PC-9 (cell line): ENCODE measurements around the gene SLC46A3. TPM values are rescaled to one million over a fixed set of nuclear protein-coding genes. Genes with fewer than 3 reads are reported as not detected.
A peak's percentile ranks its signal among the peaks of the same experiment; 100 is the strongest.
"Not testable (repeated sequence)": the region's sequence is repeated elsewhere in the genome, so short reads cannot be mapped to it uniquely, and the experiment has no call there.

Experiments used
- BruUV-seq: library from RNA; stranded (reverse); fragments of 400-500 nt; replicated peaks from 2 replicates; lab custom pipeline; 2021; lab: Mats Ljungman, UMichigan
- CTCF ChIA-PET: fragments of 300-600 bp; sonication (Branson Sonifier 250); formaldehyde crosslinking; loops from one replicate; lab custom pipeline; 2022; ENCODE audit warnings: antibody characterized with exemption; lab: Charles Lee
- POLR2A ChIA-PET: fragments of 300-600 bp; sonication (Branson Sonifier 250); formaldehyde crosslinking; loops from one replicate; lab custom pipeline; 2022; ENCODE audit warnings: antibody characterized with exemption; ENCODE audit not compliant: unreplicated experiment; lab: Charles Lee
- DNase-seq, 2 experiments: peaks; one replicate each; pipeline versions ENCODE4 v3.0.0 to v3.0.0-alpha.2; 2015 to 2022; ENCODE audit warnings: mixed read lengths in 1 of 2
- H2AFZ ChIP-seq: fragments of 200-600 bp; sonication (generic); 2 replicates; pipeline ENCODE4 v1.8.1; 2017; ENCODE audit warnings: antibody characterized with exemption
- H3F3A ChIP-seq: fragments of 200-600 bp; sonication (generic); 2 replicates; pipeline ENCODE4 v1.8.1; 2017; ENCODE audit warnings: antibody characterized with exemption, mild to moderate bottlenecking, low read depth; ENCODE audit not compliant: insufficient read depth
- H3K27ac ChIP-seq: fragments of 200-600 bp; sonication (generic); 2 replicates; pipeline ENCODE4 v1.6.1; 2016; ENCODE audit warnings: mixed run types
- H3K27me3 ChIP-seq: fragments of 200-600 bp; sonication (generic); 2 replicates; pipeline ENCODE4 v1.6.1; 2016; ENCODE audit warnings: low read depth, mixed run types; ENCODE audit not compliant: insufficient read depth
- H3K36me3 ChIP-seq: fragments of 200-600 bp; sonication (generic); 2 replicates; pipeline ENCODE4 v1.6.1; 2016; ENCODE audit warnings: low read depth, mixed run types
- H3K4me1 ChIP-seq: fragments of 200-600 bp; sonication (generic); replicated peaks from 2 replicates; pipeline ENCODE4 v1.6.1; 2016; ENCODE audit warnings: mixed run types; ENCODE audit not compliant: insufficient read depth
- H3K4me2 ChIP-seq: fragments of 200-600 bp; sonication (generic); 2 replicates; pipeline ENCODE4 v1.6.1; 2017; ENCODE audit warnings: mixed run types
- H3K4me3 ChIP-seq: fragments of 200-600 bp; sonication (generic); 2 replicates; pipeline ENCODE4 v1.6.1; 2016; ENCODE audit warnings: mixed run types
- H3K79me2 ChIP-seq: fragments of 200-600 bp; sonication (generic); 2 replicates; pipeline ENCODE4 v1.6.1; 2017; ENCODE audit warnings: low read depth, mixed run types
- H3K9me2 ChIP-seq: fragments of 200-600 bp; sonication (generic); 2 replicates; pipeline ENCODE4 v1.8.1; 2017; ENCODE audit warnings: mild to moderate bottlenecking; ENCODE audit not compliant: insufficient read depth
- H3K9me3 ChIP-seq: fragments of 200-600 bp; sonication (generic); 2 replicates; pipeline ENCODE4 v1.8.1; 2016; ENCODE audit warnings: low read depth; ENCODE audit not compliant: insufficient read depth
- H4K20me1 ChIP-seq: fragments of 200-600 bp; sonication (generic); 2 replicates; pipeline ENCODE4 v1.8.1; 2017; ENCODE audit not compliant: insufficient read depth
- CTCF ChIP-seq: fragments of 200-600 bp; sonication (generic); conservative IDR thresholded peaks from 2 replicates; pipeline ENCODE4 v1.6.1; 2017; ENCODE audit warnings: mixed run types, antibody characterized with exemption, mild to moderate bottlenecking, moderate library complexity
- EZH2 ChIP-seq: fragments of 200-600 bp; sonication (generic); IDR thresholded peaks from 2 replicates; pipeline ENCODE4 v1.8.0; 2017; ENCODE audit warnings: antibody characterized with exemption, low read depth
- intact Hi-C: fragments of 100-400 bp; cut with micrococcal nuclease; formaldehyde crosslinking; loops from one replicate; pipeline ENCODE4 v1.10.0; 2022; ENCODE audit not compliant: unreplicated experiment
- total RNA-seq: library from RNA; stranded (reverse); gene quantifications from 2 replicates; pipeline ENCODE4 v1.2.3, GENCODE V29; 2021

The SLC46A3 gene
- total RNA-seq, 1 experiment from 2014 or later: 0.15 TPM

GRCh38 chr13:28704282-28704681 lies 14.5 kb downstream of the SLC46A3 start:
- Histone ChIP-seq H4K20me1 (no peaks in the 10 kb centered on the region; the same call in 1 of the 2 replicates), H3K36me3 (no peaks in the 10 kb centered on the region), H2AFZ (no peak overlapping the region), H3K4me1 (no peaks in the 10 kb centered on the region), H3K4me3 (no peak overlapping the region), H3F3A (no peaks in the 10 kb centered on the region), H3K27me3 (0 out of 2 replicates have a peak, but pooled peaks cover under 1% of the 10 kb centered on the region), H3K4me2 (no peak overlapping the region), H3K9me2 (no peaks in the 10 kb centered on the region), H3K27ac (no peak overlapping the region), H3K9me3 (no peaks in the 10 kb centered on the region), H3K79me2 (no peaks in the 10 kb centered on the region)
- CTCF ChIA-PET: no interaction called here
- no TSS peak for BruUV-seq
- POLR2A ChIA-PET: no interaction called here
- TF ChIP-seq EZH2: no peak
- no peak for TF ChIP-seq CTCF
- no peak for DNase-seq
- intact Hi-C loops: no loop called here

GRCh38 chr13:28699246-28699645 lies 19.5 kb downstream of the SLC46A3 start:
- Histone ChIP-seq H3K9me3 (no peaks in the 10 kb centered on the region), H3K27me3 (0 out of 2 replicates have a peak, but pooled peaks cover 5% of the 10 kb centered on the region), H3K4me2 (no peak overlapping the region), H3K27ac (no peak overlapping the region), H3K36me3 (no peaks in the 10 kb centered on the region), H4K20me1 (no peaks in the 10 kb centered on the region; the same call in 1 of the 2 replicates), H3K9me2 (no peaks in the 10 kb centered on the region), H3K79me2 (no peaks in the 10 kb centered on the region), H2AFZ (no peak overlapping the region), H3F3A (no peaks in the 10 kb centered on the region), H3K4me1 (peaks cover 3% of the 10 kb centered on the region; the same call in 1 of the 2 replicates), H3K4me3 (no peak overlapping the region)
- ChIA-PET POLR2A (interaction anchor here (0.6 kb wide), 1 partner anchor 24 kb away, joined by 5 read pairs; no protein-coding TSS in a partner anchor), CTCF (no interaction called here)
- BruUV-seq: no TSS peak
- intact Hi-C loops: no loop called here
- TF ChIP-seq CTCF (no peak), EZH2 (no peak)
- no peak for DNase-seq

GRCh38 chr13:28697441-28697840 lies 21.3 kb downstream of the SLC46A3 start:
- intact Hi-C loops: no loop called here
- H3K4me3 ChIP-seq: no peak overlapping the region
- H3K36me3 ChIP-seq: no peaks in the 10 kb centered on the region
- TF ChIP-seq CTCF: no peak
- no peak for TF ChIP-seq EZH2
- no peaks in the 10 kb centered on the region for H3F3A ChIP-seq
- no peaks in the 10 kb centered on the region for H3K9me3 ChIP-seq
- H3K27ac ChIP-seq: no peak overlapping the region
- ChIA-PET POLR2A (no interaction called here), CTCF (no interaction called here)
- DNase-seq: no peak
- 0 out of 2 replicates have a peak, but pooled peaks cover 5% of the 10 kb centered on the region for H3K27me3 ChIP-seq
- no peaks in the 10 kb centered on the region; the same call in 1 of the 2 replicates for H4K20me1 ChIP-seq
- BruUV-seq: no TSS peak
- H3K79me2 ChIP-seq: no peaks in the 10 kb centered on the region
- H3K4me1 ChIP-seq: peaks cover 12% of the 10 kb centered on the region; the same call in 1 of the 2 replicates
- no peaks in the 10 kb centered on the region for H3K9me2 ChIP-seq
- no peak overlapping the region for H2AFZ ChIP-seq
- no peak overlapping the region for H3K4me2 ChIP-seq

- H3K27me3 ChIP-seq, BruUV-seq, H3F3A ChIP-seq, H3K9me2 ChIP-seq, H4K20me1 ChIP-seq, H3K79me2 ChIP-seq, H3K27ac ChIP-seq, H3K9me3 ChIP-seq, H3K36me3 ChIP-seq, intact Hi-C loops: not testable (repeated sequence)
- ChIA-PET CTCF (interaction anchor here (0.8 kb wide), 1 partner anchor 50 kb away, joined by 3 read pairs; no protein-coding TSS in a partner anchor), POLR2A (interaction anchor here (0.6 to 0.7 kb wide), 3 partner anchors 153 to 1574 kb away, joined by 3 read pairs; no protein-coding TSS in a partner anchor)
- peaks cover 12% of the 10 kb centered on the region; the same call in 1 of the 2 replicates for H3K4me1 ChIP-seq
- H2AFZ ChIP-seq: peak overlapping the region; percentile 67; the same call in 1 of the 2 replicates
- peak overlapping the region; percentile 40; the same call in 1 of the 2 replicates for H3K4me3 ChIP-seq
- H3K4me2 ChIP-seq: peak overlapping the region; percentile 68
- peak; percentile 61 to 71 for DNase-seq
These were observed 24.9 kb downstream of the SLC46A3 start for GRCh38 chr13:28693605-28694491.
